Measurements from ENCODE around the gene GSTM1.

Gene GSTM1

GRCh38 chr1:109687641-109688499 is at the start of gene GSTM1:
Gene GSTM1 (plus strand): TSS chr1:109687817. CDS start chr1:109687874, 57 bp downstream.
- no peak for DNase-seq

- DNase-seq = no peak
Measured at GRCh38 chr1:109639063-109639840, 48.4 kb upstream of the GSTM1 start.

GRCh38 chr1:109639841-109640184 is 47.8 kb upstream of the GSTM1 start:
- DNase-seq = no peak

- DNase-seq = peak; percentile 100
Measured at GRCh38 chr1:109640285-109640865, 47.2 kb upstream of the GSTM1 start.

- no peak for DNase-seq
Measured at GRCh38 chr1:109641078-109641740, 46.4 kb upstream of the GSTM1 start.

GRCh38 chr1:109641861-109642260 is 45.8 kb upstream of the GSTM1 start:
- no peak for DNase-seq

GRCh38 chr1:109642626-109643025 is 45.0 kb upstream of the GSTM1 start:
- DNase-seq = no peak

GRCh38 chr1:109643385-109644230 is 44.0 kb upstream of the GSTM1 start:
- peak; percentile 96 for DNase-seq

- no peak for DNase-seq
Measured at GRCh38 chr1:109644670-109645069, 42.9 kb upstream of the GSTM1 start.

GRCh38 chr1:109649491-109649914 is 38.1 kb upstream of the GSTM1 start:
- DNase-seq = no peak

- DNase-seq = no peak
Measured at GRCh38 chr1:109650609-109651008, 37.0 kb upstream of the GSTM1 start.

GRCh38 chr1:109652402-109652801 is 35.2 kb upstream of the GSTM1 start:
- no peak for DNase-seq

- no peak for DNase-seq
Measured at GRCh38 chr1:109653306-109653705, 34.3 kb upstream of the GSTM1 start.

- DNase-seq = no peak
Measured at GRCh38 chr1:109654519-109654918, 33.1 kb upstream of the GSTM1 start.

GRCh38 chr1:109655615-109656519 is 31.8 kb upstream of the GSTM1 start, which contains the start of gene GSTM4:
Gene GSTM4 (plus strand): TSS chr1:109656099. CDS start chr1:109656390, 291 bp downstream.
- DNase-seq = peak; percentile 87

- DNase-seq = no peak
Measured at GRCh38 chr1:109657395-109657794, 30.2 kb upstream of the GSTM1 start.

GRCh38 chr1:109657970-109658369 is 29.6 kb upstream of the GSTM1 start:
- DNase-seq = no peak

GRCh38 chr1:109658533-109659042 is 29.0 kb upstream of the GSTM1 start:
- no peak for DNase-seq

GRCh38 chr1:109659145-109659544 is 28.5 kb upstream of the GSTM1 start:
- no peak for DNase-seq

GRCh38 chr1:109659997-109660690 is 27.5 kb upstream of the GSTM1 start:
- no peak for DNase-seq

Measured in activated CD8-positive, alpha-beta memory T cell treated with anti-CD3 and anti-CD28 coated beads, Interleukin-2, amount 50 U/mL, for 48 hours (primary cell).